H1 (cell line): ENCODE measurements around the gene CLDN2. TPM values are rescaled to one million over a fixed set of nuclear protein-coding genes. Genes with fewer than 3 reads are reported as not detected.

Experiments used
- CTCF ChIA-PET: fragments of 300-600 bp; sonication (Branson Sonifier 250); formaldehyde crosslinking; loops from one replicate; lab custom pipeline; 2021; ENCODE audit not compliant: partially characterized antibody; lab: Charles Lee
- POLR2A ChIA-PET: fragments of 300-600 bp; sonication (Branson Sonifier 250); formaldehyde crosslinking; loops from one replicate; lab custom pipeline; 2021; ENCODE audit warnings: inconsistent platforms; ENCODE audit not compliant: partially characterized antibody; lab: Charles Lee
- DNase-seq, 2 experiments: peaks; one replicate each; pipeline versions ENCODE4 v3.0.0 to v3.0.0-alpha.2; 2010 to 2022; ENCODE audit warnings: low spot score in 2 of 2, low read depth in 1 of 2, mixed read lengths in 1 of 2
- FAIRE-seq: peaks from 2 replicates; lab custom pipeline; 2011; peaks lifted over from hg19 to GRCh38; lab: Jason Lieb, UNC
- H2AFZ ChIP-seq: 2 replicates; pipeline ENCODE4 v1.8.1; 2012; ENCODE audit warnings: low read length, inconsistent platforms
- H2AK5ac ChIP-seq: 2 replicates; pipeline ENCODE4 v1.6.1; 2013; ENCODE audit warnings: low read depth, low read length
- H2BK120ac ChIP-seq: replicated peaks from 2 replicates; pipeline ENCODE3; 2013; ENCODE audit warnings: low read depth, low read length, inconsistent platforms
- H2BK12ac ChIP-seq: 2 replicates; pipeline ENCODE4 v1.6.1; 2013; ENCODE audit warnings: low read depth, low read length
- H2BK15ac ChIP-seq: 2 replicates; pipeline ENCODE4 v1.6.1; 2013; ENCODE audit warnings: low read length
- H2BK20ac ChIP-seq: 2 replicates; pipeline ENCODE4 v1.6.1; 2013; ENCODE audit warnings: low read length
- H2BK5ac ChIP-seq: 2 replicates; pipeline ENCODE4 v1.6.1; 2013; ENCODE audit warnings: low read depth, low read length
- H3K14ac ChIP-seq: 2 replicates; pipeline ENCODE4 v1.6.1; 2013; ENCODE audit warnings: inconsistent platforms; ENCODE audit not compliant: insufficient read length
- H3K18ac ChIP-seq: 2 replicates; pipeline ENCODE4 v1.6.1; 2013; ENCODE audit warnings: low read length; ENCODE audit errors: extremely low read depth
- H3K23ac ChIP-seq: 2 replicates; pipeline ENCODE4 v1.6.1; 2013; ENCODE audit warnings: inconsistent platforms; ENCODE audit not compliant: insufficient read length
- H3K23me2 ChIP-seq: 2 replicates; pipeline ENCODE4 v1.6.1; 2013; ENCODE audit warnings: low read depth, low read length
- H3K27ac ChIP-seq: 2 replicates; pipeline ENCODE4 v1.6.1; 2011; ENCODE audit warnings: low read depth, low read length, inconsistent platforms
- H3K27me3 ChIP-seq, 4 experiments: replicated peaks in 1 of 4; 1 replicate in 1 of 4; 2 replicates in 3 of 4; pipeline versions ENCODE4 v1.6.1 to v1.8.1; 2011 to 2013; ENCODE audit warnings: low read length in 3 of 4, mild to moderate bottlenecking in 3 of 4, inconsistent platforms in 2 of 4, mixed read lengths in 2 of 4, moderate library complexity in 1 of 4; ENCODE audit not compliant: control insufficient read depth in 3 of 4, insufficient read depth in 3 of 4; ENCODE audit errors: extremely low read depth in 1 of 4
- H3K36me3 ChIP-seq, 4 experiments: 2 replicates each; pipeline versions ENCODE4 v1.6.1 to v1.8.1; 2011 to 2013; ENCODE audit warnings: mild to moderate bottlenecking in 4 of 4, low read length in 3 of 4, moderate library complexity in 2 of 4, control low read depth in 1 of 4, inconsistent platforms in 1 of 4; ENCODE audit not compliant: insufficient read depth in 4 of 4, control insufficient read depth in 2 of 4
- H3K4ac ChIP-seq: replicated peaks from 2 replicates; pipeline ENCODE3; 2013; ENCODE audit warnings: low read length, low read depth, mixed read lengths, inconsistent platforms; ENCODE audit not compliant: insufficient read length
- H3K4me1 ChIP-seq, 4 experiments: replicated peaks in 1 of 4; 1 replicate in 1 of 4; 2 replicates in 3 of 4; pipeline versions ENCODE4 v1.6.1 to v1.8.1; 2011 to 2013; ENCODE audit warnings: low read length in 3 of 4, inconsistent platforms in 2 of 4, mixed read lengths in 1 of 4; ENCODE audit not compliant: insufficient read depth in 4 of 4, control insufficient read depth in 3 of 4
- H3K4me2 ChIP-seq, 2 experiments: 2 replicates each; pipeline versions ENCODE4 v1.6.1 to v1.8.1; 2011 to 2013; ENCODE audit warnings: low read depth in 2 of 2, low read length in 2 of 2, control low read depth in 1 of 2, inconsistent platforms in 1 of 2, mild to moderate bottlenecking in 1 of 2; ENCODE audit not compliant: insufficient read depth in 1 of 2
- H3K4me3 ChIP-seq, 4 experiments: fragments of 200-600, 300-600 bp in 1 of 4; sonication (generic), shearing (Covaris generic), sonication (Bioruptor Twin) in 1 of 4; 2 replicates each; pipeline versions ENCODE4 v1.5.1 to v1.8.1; 2011 to 2016; ENCODE audit warnings: low read length in 4 of 4, low read depth in 3 of 4, control low read depth in 2 of 4, inconsistent platforms in 2 of 4, mild to moderate bottlenecking in 2 of 4, mixed read lengths in 1 of 4, moderate library complexity in 1 of 4; ENCODE audit not compliant: insufficient read depth in 2 of 4; ENCODE audit errors: extremely low read depth in 1 of 4
- H3K56ac ChIP-seq: replicated peaks from 2 replicates; pipeline ENCODE3; 2013; ENCODE audit warnings: low read depth, mild to moderate bottlenecking, mixed read lengths, low read length, inconsistent platforms; ENCODE audit not compliant: insufficient read length
- H3K79me1 ChIP-seq: 2 replicates; pipeline ENCODE4 v1.6.1; 2013; ENCODE audit warnings: low read depth, low read length, control low read depth
- H3K79me2 ChIP-seq, 2 experiments: 2 replicates each; pipeline versions ENCODE4 v1.6.1 to v1.8.1; 2012 to 2013; ENCODE audit warnings: low read length in 2 of 2, mild to moderate bottlenecking in 2 of 2, inconsistent platforms in 1 of 2; ENCODE audit not compliant: insufficient read depth in 2 of 2, control insufficient read depth in 1 of 2
- H3K9ac ChIP-seq, 4 experiments: replicated peaks in 1 of 4; 1 replicate in 1 of 4; 2 replicates in 3 of 4; pipeline versions ENCODE4 v1.6.1 to v1.8.1; 2011 to 2013; ENCODE audit warnings: low read depth in 3 of 4, low read length in 3 of 4, control low read depth in 2 of 4, mild to moderate bottlenecking in 2 of 4, moderate library complexity in 2 of 4, inconsistent platforms in 1 of 4; ENCODE audit errors: extremely low read depth in 1 of 4
- H3K9me3 ChIP-seq, 2 experiments: 2 replicates each; pipeline versions ENCODE4 v1.6.1 to v1.8.1; 2012 to 2013; ENCODE audit warnings: mild to moderate bottlenecking in 2 of 2, moderate library complexity in 2 of 2, control low read depth in 1 of 2, inconsistent platforms in 1 of 2, low read depth in 1 of 2, low read length in 1 of 2, mixed read lengths in 1 of 2; ENCODE audit not compliant: insufficient read depth in 2 of 2
- H4K20me1 ChIP-seq, 2 experiments: replicated peaks in 1 of 2; 2 replicates each; pipeline versions ENCODE3 to v1.8.1; 2011 to 2013; ENCODE audit warnings: inconsistent platforms in 2 of 2, low read length in 2 of 2, mild to moderate bottlenecking in 1 of 2; ENCODE audit not compliant: insufficient read depth in 2 of 2, control insufficient read depth in 1 of 2
- H4K5ac ChIP-seq: 2 replicates; pipeline ENCODE4 v1.6.1; 2013; ENCODE audit warnings: low read length, low read depth, mixed read lengths, inconsistent platforms; ENCODE audit not compliant: insufficient read length
- H4K8ac ChIP-seq: 2 replicates; pipeline ENCODE4 v1.8.0; 2013; ENCODE audit warnings: mild to moderate bottlenecking, moderate library complexity, low read length, inconsistent platforms; ENCODE audit not compliant: insufficient read depth; ENCODE audit errors: extremely low read depth
- H4K91ac ChIP-seq: replicated peaks from 2 replicates; pipeline ENCODE3; 2013; ENCODE audit warnings: low read length, mixed read lengths, inconsistent platforms; ENCODE audit not compliant: insufficient read length
- ATF2 ChIP-seq: IDR thresholded peaks from 2 replicates; pipeline ENCODE4 v1.6.1; 2012; ENCODE audit warnings: low read length, inconsistent platforms
- ATF3 ChIP-seq: IDR thresholded peaks from 2 replicates; pipeline ENCODE4 v1.6.1; 2011; ENCODE audit warnings: low read depth, mild to moderate bottlenecking, low read length; ENCODE audit not compliant: insufficient read depth
- CBX5 ChIP-seq: fragments of 300-800, 300-1000 bp; sonication (generic); IDR thresholded peaks from 2 replicates; pipeline ENCODE4 v1.7.1; 2016; ENCODE audit warnings: antibody characterized with exemption, low read length, low read depth
- CREB1 ChIP-seq: IDR thresholded peaks from 2 replicates; pipeline ENCODE4 v1.6.1; 2012; ENCODE audit warnings: inconsistent platforms
- JUND ChIP-seq: IDR thresholded peaks from 2 replicates; pipeline ENCODE4 v1.6.1; 2011; ENCODE audit warnings: mild to moderate bottlenecking, improper control_type of control experiment, low read length
- NANOG ChIP-seq: IDR thresholded peaks from 2 replicates; pipeline ENCODE4 v1.6.1; 2011; ENCODE audit warnings: low read length, low read depth, mild to moderate bottlenecking, inconsistent platforms; ENCODE audit not compliant: insufficient read depth, poor library complexity, severe bottlenecking
- RBBP5 ChIP-seq: IDR thresholded peaks from 2 replicates; pipeline ENCODE4 v1.7.1; 2012; ENCODE audit warnings: low read depth, mild to moderate bottlenecking, inconsistent platforms, low read length, moderate library complexity, borderline replicate concordance
- SP1 ChIP-seq: IDR thresholded peaks from 2 replicates; pipeline ENCODE4 v1.6.1; 2011; ENCODE audit warnings: low read depth, low read length
- ZNF274 ChIP-seq: IDR thresholded peaks from 2 replicates; pipeline ENCODE4 v1.7.0; 2012; ENCODE audit warnings: low read length, borderline replicate concordance; ENCODE audit errors: extremely low read depth
- WGBS, 2 experiments: shearing (Covaris generic) in 1 of 2; methylation state at CpG; one replicate each; pipeline versions ENCODE4 v1.1.6 to v1.1.7; 2013 to 2015; ENCODE audit warnings: low lambda C conversion rate in 2 of 2, mixed read lengths in 2 of 2, inconsistent platforms in 1 of 2, low coverage in 1 of 2, missing lambda C conversion rate in 1 of 2; ENCODE audit not compliant: insufficient replicate concordance in 2 of 2, insufficient coverage in 1 of 2, insufficient read length in 1 of 2; ENCODE audit errors: extremely low coverage in 1 of 2, missing lambda C conversion rate in 1 of 2; 5-methylcytosine and 5-hydroxymethylcytosine counted together
- polyA plus RNA-seq, 7 experiments: library from polyadenylated mRNA; depleted of rRNA in 3 of 7; stranded (reverse) in 5 of 7; unstranded in 2 of 7; fragments of >200 nt in 5 of 7; fragments of 200-250 nt in 2 of 7; gene quantifications; 1 replicate in 5 of 7; 2 replicates in 1 of 7; 4 replicates in 1 of 7; pipeline versions ENCODE4 v1.2.1 to v1.2.3, GENCODE V29; 2011 to 2013; ENCODE audit warnings: missing spikeins in 2 of 7, mixed read lengths in 2 of 7
- total RNA-seq: library from RNA; stranded (reverse); fragmentation: NEBNext Ultra II Directional; extraction: Animal tissue kit (Norgen Biotek cat#: 25700); gene quantifications from 2 replicates; pipeline ENCODE4 v1.2.1, GENCODE V29; 2021

The CLDN2 gene
- total and polyA plus RNA-seq, 2 of the 8 experiments (the other 6 are each of a cell fraction or from before 2014, with no cell fraction given) = 0.02 TPM; not detected in 1

GRCh38 chrX:106905064-106905708 lies 15.0 kb upstream of the CLDN2 start:
- no peaks in the 10 kb centered on the region for H3K23me2 ChIP-seq
- H2BK12ac ChIP-seq = no peak overlapping the region
- H3K4ac ChIP-seq = no peak overlapping the region
- H3K23ac ChIP-seq = no peak overlapping the region
- no peak overlapping the region for H3K4me2 ChIP-seq
- H3K18ac ChIP-seq = no peak overlapping the region
- no peak overlapping the region for H3K14ac ChIP-seq
- H2BK20ac ChIP-seq = no peak overlapping the region
- H3K27me3 ChIP-seq = no peaks in the 10 kb centered on the region
- no peak for FAIRE-seq
- 98% methylated on average over 4 of the region's 5 CpGs; no CpG with 5 or more reads in 1 of the 2 experiments for WGBS, 2 experiments
- H2AFZ ChIP-seq = no peak overlapping the region
- H2BK5ac ChIP-seq = no peak overlapping the region
- H2BK15ac ChIP-seq = no peak overlapping the region
- DNase-seq = no peak
- no peak overlapping the region for H3K9ac ChIP-seq
- H2AK5ac ChIP-seq = no peak overlapping the region
- no peaks in the 10 kb centered on the region for H4K20me1 ChIP-seq
- H3K4me3 ChIP-seq = no peak overlapping the region
- H3K9me3 ChIP-seq = no peaks in the 10 kb centered on the region
- H3K27ac ChIP-seq = no peak overlapping the region
- H3K79me1 ChIP-seq = no peaks in the 10 kb centered on the region
- no peaks in the 10 kb centered on the region for H3K79me2 ChIP-seq
- no peak overlapping the region for H4K91ac ChIP-seq
- TF ChIP-seq NANOG = no peak
- no peak for TF ChIP-seq CREB1
- no peak for TF ChIP-seq RBBP5
- TF ChIP-seq ZNF274 = no peak
- no peak for TF ChIP-seq ATF3
- no peak for TF ChIP-seq CBX5
- TF ChIP-seq JUND = no peak
- no peak for TF ChIP-seq ATF2
- no peak for TF ChIP-seq SP1
- H4K8ac ChIP-seq = no peak overlapping the region
- no peak overlapping the region for H4K5ac ChIP-seq
- H2BK120ac ChIP-seq = no peak overlapping the region
- ChIA-PET POLR2A (no interaction called here), CTCF (interaction anchor here (1.8 to 5.6 kb wide), 2 partner anchors 7 to 12 kb away, joined by 5 to 35 read pairs; no protein-coding TSS in a partner anchor)
- H3K36me3 ChIP-seq = no peaks in the 10 kb centered on the region
- no peaks in the 10 kb centered on the region for H3K4me1 ChIP-seq
- no peak overlapping the region for H3K56ac ChIP-seq
